AG10803 (cell line): ENCODE results near the gene KPTN.

Source experiments
- DNase-seq: peaks from one replicate; pipeline ENCODE4 v3.0.0; 2010; ENCODE audit warnings: low read depth
- H3K4me3 ChIP-seq: 2 replicates; pipeline ENCODE4 v1.5.1; 2011; ENCODE audit warnings: mild to moderate bottlenecking, low read length, control low read depth
- TF ChIP-seq, protein P1 (sequence below): conservative IDR thresholded peaks from 2 replicates; pipeline ENCODE4 v1.5.1; 2011; ENCODE audit warnings: mild to moderate bottlenecking, low read length, control low read depth, inconsistent platforms

Gene KPTN

DNA sequence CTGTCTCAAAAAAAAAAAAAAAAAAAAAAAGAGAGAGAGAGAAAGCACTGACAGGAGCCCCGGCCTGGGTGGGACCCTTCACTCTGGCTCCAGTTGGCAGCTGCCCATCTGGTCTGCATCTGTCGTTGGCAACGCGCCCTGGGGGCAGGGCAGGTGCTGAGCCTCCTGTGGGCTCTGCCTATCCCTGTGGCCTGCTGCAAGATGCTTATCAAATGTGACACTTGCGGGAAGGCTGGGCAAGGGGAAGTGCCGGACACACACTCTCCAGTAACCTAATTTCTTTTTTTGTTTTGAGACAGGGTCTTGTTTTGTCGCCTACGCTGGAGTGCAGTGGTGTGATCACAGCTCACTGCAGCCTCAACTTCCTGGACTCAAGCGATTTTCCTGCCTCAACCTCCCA, 10.7 kb upstream of the KPTN start:
- no peak for DNase-seq
- TF ChIP-seq, protein P1, sequence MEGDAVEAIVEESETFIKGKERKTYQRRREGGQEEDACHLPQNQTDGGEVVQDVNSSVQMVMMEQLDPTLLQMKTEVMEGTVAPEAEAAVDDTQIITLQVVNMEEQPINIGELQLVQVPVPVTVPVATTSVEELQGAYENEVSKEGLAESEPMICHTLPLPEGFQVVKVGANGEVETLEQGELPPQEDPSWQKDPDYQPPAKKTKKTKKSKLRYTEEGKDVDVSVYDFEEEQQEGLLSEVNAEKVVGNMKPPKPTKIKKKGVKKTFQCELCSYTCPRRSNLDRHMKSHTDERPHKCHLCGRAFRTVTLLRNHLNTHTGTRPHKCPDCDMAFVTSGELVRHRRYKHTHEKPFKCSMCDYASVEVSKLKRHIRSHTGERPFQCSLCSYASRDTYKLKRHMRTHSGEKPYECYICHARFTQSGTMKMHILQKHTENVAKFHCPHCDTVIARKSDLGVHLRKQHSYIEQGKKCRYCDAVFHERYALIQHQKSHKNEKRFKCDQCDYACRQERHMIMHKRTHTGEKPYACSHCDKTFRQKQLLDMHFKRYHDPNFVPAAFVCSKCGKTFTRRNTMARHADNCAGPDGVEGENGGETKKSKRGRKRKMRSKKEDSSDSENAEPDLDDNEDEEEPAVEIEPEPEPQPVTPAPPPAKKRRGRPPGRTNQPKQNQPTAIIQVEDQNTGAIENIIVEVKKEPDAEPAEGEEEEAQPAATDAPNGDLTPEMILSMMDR, result no peak
- H3K4me3 ChIP-seq, result no peak overlapping the region

GRCh38 chr19:47494211-47494547, 10.2 kb upstream of the KPTN start:
- no peak for DNase-seq
- H3K4me3 ChIP-seq, result no peak overlapping the region
- TF ChIP-seq, protein P1, result no peak

- TF ChIP-seq, protein P1, result no peak
- no peak for DNase-seq
- H3K4me3 ChIP-seq, result no peak overlapping the region
Measured at GRCh38 chr19:47493378-47494210, 9.6 kb upstream of the KPTN start.

DNA sequence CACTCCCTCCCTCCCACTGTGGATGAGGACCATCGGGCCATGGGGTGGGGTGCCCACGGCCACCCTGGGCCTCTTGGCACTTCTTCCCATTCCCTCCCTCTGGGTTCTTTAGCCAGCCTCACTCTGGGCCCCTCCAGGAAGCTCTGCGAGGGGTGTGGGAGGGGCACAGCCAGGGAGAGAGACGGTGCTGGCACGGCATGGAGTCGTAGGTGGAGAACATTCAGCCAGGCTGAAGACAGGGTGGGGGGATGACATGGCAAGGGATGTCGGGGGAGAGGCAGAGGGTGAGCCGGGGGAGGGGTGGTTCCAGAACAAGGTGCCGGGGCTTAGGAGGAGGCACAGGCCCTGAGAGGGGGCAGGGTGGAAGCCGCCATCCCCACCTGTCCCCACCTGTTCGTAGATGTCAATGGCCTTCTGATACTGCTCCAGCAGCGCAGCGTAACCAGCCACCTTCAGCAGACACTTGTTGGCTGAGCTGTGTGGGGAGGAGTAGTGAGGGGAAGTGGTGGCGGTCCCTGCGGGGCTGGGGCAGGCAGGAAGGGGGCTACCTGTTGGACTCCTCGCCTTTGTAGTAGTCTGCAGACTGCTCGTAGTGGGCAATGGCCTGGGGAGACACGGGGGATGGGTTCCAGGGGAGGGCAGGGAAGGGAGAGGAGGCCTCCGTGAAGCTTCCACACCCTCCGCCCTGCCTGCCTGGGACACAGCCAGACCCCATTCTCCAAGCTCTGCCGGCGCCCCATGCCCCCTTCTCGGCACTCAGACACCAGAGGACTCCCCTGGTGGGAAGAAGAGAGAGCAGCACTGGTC, 8.8 kb upstream of the KPTN start:
- no peak overlapping the region for H3K4me3 ChIP-seq
- TF ChIP-seq, protein P1, result no peak
- no peak for DNase-seq

GRCh38 chr19:47492137-47492533, 8.1 kb upstream of the KPTN start:
- no peak for DNase-seq
- TF ChIP-seq, protein P1, result no peak
- H3K4me3 ChIP-seq, result no peak overlapping the region

GRCh38 chr19:47491358-47492136, 7.5 kb upstream of the KPTN start:
- TF ChIP-seq, protein P1, result no peak
- no peak for DNase-seq
- no peak overlapping the region for H3K4me3 ChIP-seq
